ENCODE measurements around the gene PPP1R13L.
A peak's percentile ranks its signal among the peaks of the same experiment; 100 is the strongest.
"Not testable (repeated sequence)": the region's sequence is repeated elsewhere in the genome, so short reads cannot be mapped to it uniquely, and the experiment has no call there.

The PPP1R13L gene

GRCh38 chr19:45340232-45340898 lies 64.5 kb downstream of the PPP1R13L start, which contains the start of gene KLC3:
Gene KLC3, plus strand, starts transcription at chr19:45340750. Its CDS starts 4,792 bp downstream, at chr19:45345542.
- no peaks in the 10 kb centered on the region for H3K9me2 ChIP-seq (replicated peaks; ENCODE audit: control insufficient read depth, low read length)
- no peaks in the 10 kb centered on the region for H3K9me3 ChIP-seq (ENCODE audit: control insufficient read depth, insufficient read depth, low read length)
- H3K36me3 ChIP-seq (ENCODE audit: control insufficient read depth, low read length), result no peaks in the 10 kb centered on the region
- H3K4me3 ChIP-seq (ENCODE audit: low read length), result peak within 1 kb of the TSS; percentile 17; the same call in 1 of the 2 replicates
- H3K27ac ChIP-seq (ENCODE audit: low read depth, low read length), result no peak within 1 kb of the TSS
- H3F3A ChIP-seq (ENCODE audit: control insufficient read depth, insufficient read depth), result no peaks in the 10 kb centered on the region; the same call in 1 of the 2 replicates
- no peaks in the 10 kb centered on the region for H4K20me1 ChIP-seq (ENCODE audit: control insufficient read depth, insufficient read depth, low read depth, low read length)
- TF ChIP-seq, protein P1, sequence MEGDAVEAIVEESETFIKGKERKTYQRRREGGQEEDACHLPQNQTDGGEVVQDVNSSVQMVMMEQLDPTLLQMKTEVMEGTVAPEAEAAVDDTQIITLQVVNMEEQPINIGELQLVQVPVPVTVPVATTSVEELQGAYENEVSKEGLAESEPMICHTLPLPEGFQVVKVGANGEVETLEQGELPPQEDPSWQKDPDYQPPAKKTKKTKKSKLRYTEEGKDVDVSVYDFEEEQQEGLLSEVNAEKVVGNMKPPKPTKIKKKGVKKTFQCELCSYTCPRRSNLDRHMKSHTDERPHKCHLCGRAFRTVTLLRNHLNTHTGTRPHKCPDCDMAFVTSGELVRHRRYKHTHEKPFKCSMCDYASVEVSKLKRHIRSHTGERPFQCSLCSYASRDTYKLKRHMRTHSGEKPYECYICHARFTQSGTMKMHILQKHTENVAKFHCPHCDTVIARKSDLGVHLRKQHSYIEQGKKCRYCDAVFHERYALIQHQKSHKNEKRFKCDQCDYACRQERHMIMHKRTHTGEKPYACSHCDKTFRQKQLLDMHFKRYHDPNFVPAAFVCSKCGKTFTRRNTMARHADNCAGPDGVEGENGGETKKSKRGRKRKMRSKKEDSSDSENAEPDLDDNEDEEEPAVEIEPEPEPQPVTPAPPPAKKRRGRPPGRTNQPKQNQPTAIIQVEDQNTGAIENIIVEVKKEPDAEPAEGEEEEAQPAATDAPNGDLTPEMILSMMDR (IDR thresholded peaks at IDR 0.05; ENCODE audit: low read depth, low read length, poor library complexity, severe bottlenecking), result no peak
- TF ChIP-seq EZH2phosphoT487 (IDR thresholded peaks at IDR 0.05; ENCODE audit: borderline replicate concordance, low read length), result no peak
- peaks cover 8% of the 10 kb centered on the region for H3K4me1 ChIP-seq (ENCODE audit: control insufficient read depth, low read length)
- peak within 1 kb of the TSS; percentile 50 for H3K4me2 ChIP-seq (ENCODE audit: low read length)
- peaks cover 4% of the 10 kb centered on the region; the same call in 1 of the 2 replicates for H3K27me3 ChIP-seq (ENCODE audit: control insufficient read depth, low read length)
- no peaks in the 10 kb centered on the region for H3K79me2 ChIP-seq (ENCODE audit: control insufficient read depth, low read length)

- TF ChIP-seq EZH2phosphoT487 (IDR thresholded peaks at IDR 0.05; ENCODE audit: borderline replicate concordance, low read length), result no peak
- TF ChIP-seq, protein P1 (IDR thresholded peaks at IDR 0.05; ENCODE audit: low read depth, low read length, poor library complexity, severe bottlenecking), result no peak
- Histone ChIP-seq H3K4me1 (ENCODE audit: control insufficient read depth, low read length) (peaks cover 8% of the 10 kb centered on the region), H3F3A (ENCODE audit: control insufficient read depth, insufficient read depth) (no peaks in the 10 kb centered on the region; the same call in 1 of the 2 replicates), H4K20me1 (ENCODE audit: control insufficient read depth, insufficient read depth, low read depth, low read length) (no peaks in the 10 kb centered on the region), H3K79me2 (ENCODE audit: control insufficient read depth, low read length) (no peaks in the 10 kb centered on the region), H3K27ac (ENCODE audit: low read depth, low read length) (no peak overlapping the region), H3K4me2 (ENCODE audit: low read length) (no peak overlapping the region), H3K4me3 (ENCODE audit: low read length) (no peak overlapping the region), H3K9me2 (replicated peaks; ENCODE audit: control insufficient read depth, low read length) (no peaks in the 10 kb centered on the region), H3K36me3 (ENCODE audit: control insufficient read depth, low read length) (no peaks in the 10 kb centered on the region), H3K9me3 (ENCODE audit: control insufficient read depth, insufficient read depth, low read length) (no peaks in the 10 kb centered on the region), H3K27me3 (ENCODE audit: control insufficient read depth, low read length) (peaks cover 4% of the 10 kb centered on the region; the same call in 1 of the 2 replicates)
Measured at GRCh38 chr19:45339629-45340028, 65.2 kb downstream of the PPP1R13L start.

- TF ChIP-seq EZH2phosphoT487 (IDR thresholded peaks at IDR 0.05; ENCODE audit: borderline replicate concordance, low read length), result no peak
- TF ChIP-seq, protein P1 (IDR thresholded peaks at IDR 0.05; ENCODE audit: low read depth, low read length, poor library complexity, severe bottlenecking), result no peak
Measured at GRCh38 chr19:45336696-45337251, 68.1 kb downstream of the PPP1R13L start.

GRCh38 chr19:45334881-45335280 lies 70.0 kb downstream of the PPP1R13L start:
- H3K9me3 ChIP-seq (ENCODE audit: control insufficient read depth, insufficient read depth, low read length); H3K4me2 ChIP-seq (ENCODE audit: low read length); H3K36me3 ChIP-seq (ENCODE audit: control insufficient read depth, low read length); H3K4me3 ChIP-seq (ENCODE audit: low read length); H4K20me1 ChIP-seq (ENCODE audit: control insufficient read depth, insufficient read depth, low read depth, low read length); H3K4me1 ChIP-seq (ENCODE audit: control insufficient read depth, low read length); H3K79me2 ChIP-seq (ENCODE audit: control insufficient read depth, low read length); H3K27ac ChIP-seq (ENCODE audit: low read depth, low read length); H3F3A ChIP-seq (ENCODE audit: control insufficient read depth, insufficient read depth); H3K27me3 ChIP-seq (ENCODE audit: control insufficient read depth, low read length); H3K9me2 ChIP-seq (replicated peaks; ENCODE audit: control insufficient read depth, low read length): not testable (repeated sequence)

More at GRCh38 chr19:45336696-45337251, 68.1 kb downstream of the PPP1R13L start:
- Histone ChIP-seq H3K9me2 (replicated peaks; ENCODE audit: control insufficient read depth, low read length) (no peaks in the 10 kb centered on the region), H3F3A (ENCODE audit: control insufficient read depth, insufficient read depth) (no peaks in the 10 kb centered on the region; the same call in 1 of the 2 replicates), H3K79me2 (ENCODE audit: control insufficient read depth, low read length) (no peaks in the 10 kb centered on the region), H3K4me2 (ENCODE audit: low read length) (no peak overlapping the region), H3K4me3 (ENCODE audit: low read length) (no peak overlapping the region), H3K27me3 (ENCODE audit: control insufficient read depth, low read length) (peaks cover 4% of the 10 kb centered on the region; the same call in 1 of the 2 replicates), H3K9me3 (ENCODE audit: control insufficient read depth, insufficient read depth, low read length) (no peaks in the 10 kb centered on the region), H3K27ac (ENCODE audit: low read depth, low read length) (no peak overlapping the region), H3K36me3 (ENCODE audit: control insufficient read depth, low read length) (no peaks in the 10 kb centered on the region), H3K4me1 (ENCODE audit: control insufficient read depth, low read length) (peaks cover 8% of the 10 kb centered on the region), H4K20me1 (ENCODE audit: control insufficient read depth, insufficient read depth, low read depth, low read length) (no peaks in the 10 kb centered on the region)
